Skin epidermis (tissue), 12 donors: ENCODE results near the gene WDR73.
A peak's percentile ranks its signal among the peaks of the same experiment; 100 is the strongest.
"Not testable (repeated sequence)": the region's sequence is repeated elsewhere in the genome, so short reads cannot be mapped to it uniquely, and the experiment has no call there.

Experiments used
- H3K27ac ChIP-seq, 21 experiments: fragments of 200-600 bp; sonication (generic) in 11 of 21; one replicate each; pipeline ENCODE4 v1.5.0; 2020; ENCODE audit warnings: mild to moderate bottlenecking in 3 of 21, inconsistent platforms in 2 of 21, moderate library complexity in 2 of 21
- H3K4me3 ChIP-seq, 7 experiments: fragments of 200-600 bp; sonication (generic) in 2 of 7; one replicate each; pipeline ENCODE4 v1.5.0; 2020; ENCODE audit warnings: inconsistent platforms in 2 of 7, mild to moderate bottlenecking in 2 of 7, moderate library complexity in 1 of 7

The WDR73 gene

GRCh38 chr15:84653910-84654688, at the start of gene WDR73:
WDR73 (minus strand) TSS chr15:84654283; CDS start chr15:84654274, 9 bp downstream.
- H3K4me3 ChIP-seq, result peak within 1 kb of the TSS; percentile 57 to 85 (median 81)
- peak within 1 kb of the TSS; percentile 31 to 93 (median 86) for H3K27ac ChIP-seq

- H3K27ac ChIP-seq, result no peak overlapping the region
- no peak overlapping the region for H3K4me3 ChIP-seq
These were observed 49.7 kb upstream of the WDR73 start for GRCh38 chr15:84703808-84704207.

- Histone ChIP-seq H3K4me3 (no peak overlapping the region), H3K27ac (no peak overlapping the region)
These were observed 48.9 kb upstream of the WDR73 start for GRCh38 chr15:84702961-84703482.

- no peak overlapping the region for H3K27ac ChIP-seq
- no peak overlapping the region for H3K4me3 ChIP-seq
These were observed 45.6 kb upstream of the WDR73 start for GRCh38 chr15:84699538-84700191.

- peak overlapping the region in 1 of 21 experiments; percentile 22 for H3K27ac ChIP-seq
- H3K4me3 ChIP-seq, result no peak overlapping the region
These were observed 43.3 kb upstream of the WDR73 start for GRCh38 chr15:84697236-84697990.

- no peak overlapping the region for H3K4me3 ChIP-seq
- H3K27ac ChIP-seq, result peak overlapping the region in 1 of 21 experiments; percentile 22
These were observed 42.7 kb upstream of the WDR73 start for GRCh38 chr15:84696757-84697156.

GRCh38 chr15:84690342-84690741, 36.3 kb upstream of the WDR73 start:
- Histone ChIP-seq H3K27ac (no peak overlapping the region), H3K4me3 (no peak overlapping the region)

GRCh38 chr15:84689858-84690257, 35.8 kb upstream of the WDR73 start:
- Histone ChIP-seq H3K27ac (no peak overlapping the region), H3K4me3 (no peak overlapping the region)

- peak overlapping the region in 1 of 21 experiments; percentile 63 for H3K27ac ChIP-seq
- H3K4me3 ChIP-seq, result not testable (repeated sequence)
These were observed 32.4 kb upstream of the WDR73 start for GRCh38 chr15:84686446-84686845.

GRCh38 chr15:84685304-84685703, 31.2 kb upstream of the WDR73 start:
- H3K4me3 ChIP-seq, result no peak overlapping the region
- H3K27ac ChIP-seq, result peak overlapping the region in 4 of 21 experiments; percentile 9 to 68 (median 45)

- Histone ChIP-seq H3K4me3 (no peak overlapping the region), H3K27ac (no peak overlapping the region)
These were observed 30.0 kb upstream of the WDR73 start for GRCh38 chr15:84684092-84684491.

GRCh38 chr15:84681831-84682230, 27.7 kb upstream of the WDR73 start:
- Histone ChIP-seq H3K4me3 (no peak overlapping the region), H3K27ac (no peak overlapping the region)

- no peak overlapping the region for H3K4me3 ChIP-seq
- H3K27ac ChIP-seq, result peak overlapping the region in 11 of 21 experiments; percentile 0 to 72 (median 35)
These were observed 17.1 kb upstream of the WDR73 start for GRCh38 chr15:84671211-84671610.

- H3K27ac ChIP-seq, result peak overlapping the region in 5 of 21 experiments; percentile 17 to 72 (median 53)
These were observed 15.6 kb upstream of the WDR73 start for GRCh38 chr15:84669726-84670125.

GRCh38 chr15:84668221-84668982, 14.3 kb upstream of the WDR73 start:
- no peak overlapping the region for H3K4me3 ChIP-seq
- H3K27ac ChIP-seq, result peak overlapping the region in 1 of 21 experiments; percentile 29

More at GRCh38 chr15:84669726-84670125, 15.6 kb upstream of the WDR73 start:
- no peak overlapping the region for H3K4me3 ChIP-seq

- H3K4me3 ChIP-seq, result no peak overlapping the region
- H3K27ac ChIP-seq, result no peak overlapping the region
These were observed 12.3 kb upstream of the WDR73 start for GRCh38 chr15:84666373-84666772.

GRCh38 chr15:84661001-84661400, 6.9 kb upstream of the WDR73 start:
- Histone ChIP-seq H3K27ac (no peak overlapping the region), H3K4me3 (no peak overlapping the region)

GRCh38 chr15:84659904-84660781, 6.1 kb upstream of the WDR73 start:
- H3K27ac ChIP-seq, result no peak overlapping the region
- H3K4me3 ChIP-seq, result no peak overlapping the region
